Measurements from ENCODE around the gene SAPCD1.

DNA sequence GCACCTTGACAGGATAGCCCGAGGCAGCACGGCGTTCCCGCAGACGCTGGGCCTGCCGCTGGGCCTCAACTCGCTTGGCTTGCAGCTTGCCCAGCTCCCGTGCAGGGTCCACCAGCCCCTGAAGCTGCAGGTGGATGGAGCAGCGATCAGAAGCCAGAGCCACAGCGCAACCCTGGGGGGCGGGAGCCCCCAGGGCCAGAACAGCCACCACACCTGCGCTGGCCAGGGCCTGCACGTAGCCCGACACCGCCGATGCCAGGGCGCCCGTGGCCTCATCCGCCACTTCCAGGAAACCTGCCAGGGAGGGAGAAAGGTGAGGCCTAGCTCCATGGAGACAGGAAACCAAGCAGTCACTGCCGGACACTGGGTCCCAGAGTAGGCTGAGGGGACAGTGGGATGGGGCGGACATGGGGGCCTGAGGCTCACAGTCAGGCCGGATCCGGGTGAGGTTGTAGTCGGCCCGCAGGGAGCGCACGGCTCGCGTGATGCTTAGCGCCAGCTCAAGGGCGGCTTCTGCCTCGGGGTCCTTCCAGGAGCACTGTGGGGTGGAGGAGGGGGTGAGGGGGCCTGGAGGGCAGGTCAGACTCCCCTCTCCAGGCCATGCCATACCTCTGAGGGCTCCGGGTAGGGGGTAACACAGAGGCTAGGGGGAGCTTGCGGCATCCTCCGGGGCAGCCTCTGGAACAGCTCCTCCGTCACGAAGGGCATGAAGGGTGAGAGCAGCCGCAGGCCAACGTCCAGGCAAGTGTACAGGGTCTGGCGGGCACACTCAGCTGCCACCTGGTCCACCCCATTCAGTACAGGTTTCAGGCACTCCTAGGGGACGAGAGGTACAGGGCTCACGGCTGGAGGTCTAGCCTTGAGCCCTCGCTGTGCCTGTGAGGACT, 16.8 kb downstream of the SAPCD1 start:
- TF ChIP-seq, protein P1, sequence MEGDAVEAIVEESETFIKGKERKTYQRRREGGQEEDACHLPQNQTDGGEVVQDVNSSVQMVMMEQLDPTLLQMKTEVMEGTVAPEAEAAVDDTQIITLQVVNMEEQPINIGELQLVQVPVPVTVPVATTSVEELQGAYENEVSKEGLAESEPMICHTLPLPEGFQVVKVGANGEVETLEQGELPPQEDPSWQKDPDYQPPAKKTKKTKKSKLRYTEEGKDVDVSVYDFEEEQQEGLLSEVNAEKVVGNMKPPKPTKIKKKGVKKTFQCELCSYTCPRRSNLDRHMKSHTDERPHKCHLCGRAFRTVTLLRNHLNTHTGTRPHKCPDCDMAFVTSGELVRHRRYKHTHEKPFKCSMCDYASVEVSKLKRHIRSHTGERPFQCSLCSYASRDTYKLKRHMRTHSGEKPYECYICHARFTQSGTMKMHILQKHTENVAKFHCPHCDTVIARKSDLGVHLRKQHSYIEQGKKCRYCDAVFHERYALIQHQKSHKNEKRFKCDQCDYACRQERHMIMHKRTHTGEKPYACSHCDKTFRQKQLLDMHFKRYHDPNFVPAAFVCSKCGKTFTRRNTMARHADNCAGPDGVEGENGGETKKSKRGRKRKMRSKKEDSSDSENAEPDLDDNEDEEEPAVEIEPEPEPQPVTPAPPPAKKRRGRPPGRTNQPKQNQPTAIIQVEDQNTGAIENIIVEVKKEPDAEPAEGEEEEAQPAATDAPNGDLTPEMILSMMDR (IDR thresholded peaks at IDR 0.05): no peak
- no peak for TF ChIP-seq POLR2AphosphoS5 (IDR thresholded peaks at IDR 0.05)
